Smooth muscle cell (in vitro differentiated cells): ENCODE results near the gene EPN1. TPM values are rescaled to one million over a fixed set of nuclear protein-coding genes. Genes with fewer than 3 reads are reported as not detected.
"Not testable (repeated sequence)": the region's sequence is repeated elsewhere in the genome, so short reads cannot be mapped to it uniquely, and the experiment has no call there.

Experiments used
- DNase-seq: peaks from one replicate; lab custom pipeline; 2025; ENCODE audit not compliant: unreplicated experiment; lab: John Stamatoyannopoulos, UW
- H2AFZ ChIP-seq: fragments of 200-600 bp; sonication (generic); 2 replicates; pipeline ENCODE4 v1.6.0; 2016; ENCODE audit warnings: antibody characterized with exemption, low read depth, mild to moderate bottlenecking
- H3F3A ChIP-seq: fragments of 200-600 bp; sonication (generic); 2 replicates; pipeline ENCODE4 v1.6.0; 2017; ENCODE audit warnings: antibody characterized with exemption, low read depth
- H3K27ac ChIP-seq: fragments of 200-600 bp; sonication (generic); 2 replicates; pipeline ENCODE4 v1.5.1; 2016; ENCODE audit warnings: low read depth, mild to moderate bottlenecking
- H3K27me3 ChIP-seq: fragments of 200-600 bp; sonication (generic); 2 replicates; pipeline ENCODE4 v1.6.1; 2016; ENCODE audit warnings: low read depth, mild to moderate bottlenecking
- H3K36me3 ChIP-seq: fragments of 200-600 bp; sonication (generic); 2 replicates; pipeline ENCODE4 v1.5.1; 2016; ENCODE audit warnings: low read depth
- H3K4me1 ChIP-seq: fragments of 200-600 bp; sonication (generic); 2 replicates; pipeline ENCODE4 v1.5.1; 2016; ENCODE audit warnings: low read depth
- H3K4me2 ChIP-seq: fragments of 200-600 bp; sonication (generic); 2 replicates; pipeline ENCODE4 v1.6.0; 2016; ENCODE audit warnings: mild to moderate bottlenecking
- H3K4me3 ChIP-seq: fragments of 200-600 bp; sonication (generic); 2 replicates; pipeline ENCODE4 v1.5.1; 2016; ENCODE audit warnings: mild to moderate bottlenecking
- H3K79me2 ChIP-seq: fragments of 200-600 bp; sonication (generic); 2 replicates; pipeline ENCODE4 v1.6.0; 2016; ENCODE audit warnings: low read depth, mild to moderate bottlenecking
- H3K9ac ChIP-seq: fragments of 200-600 bp; sonication (generic); 2 replicates; pipeline ENCODE4 v1.6.0; 2016; ENCODE audit warnings: low read depth
- H3K9me3 ChIP-seq: fragments of 200-600 bp; sonication (generic); replicated peaks from 2 replicates; pipeline ENCODE4 v1.5.1; 2016; ENCODE audit warnings: low read depth
- H4K20me1 ChIP-seq: fragments of 200-600 bp; sonication (generic); 2 replicates; pipeline ENCODE4 v1.6.0; 2016; ENCODE audit warnings: low read depth
- CTCF ChIP-seq: fragments of 200-600 bp; sonication (generic); IDR thresholded peaks from 2 replicates; pipeline ENCODE4 v1.5.1; 2017; ENCODE audit warnings: borderline replicate concordance, mild to moderate bottlenecking, antibody characterized with exemption; ENCODE audit not compliant: insufficient read depth, poor library complexity, severe bottlenecking
- WGBS: methylation state at CpG from one replicate; pipeline ENCODE4 v1.1.7; 2016; ENCODE audit warnings: low lambda C conversion rate; 5-methylcytosine and 5-hydroxymethylcytosine counted together
- polyA plus RNA-seq: library from polyadenylated mRNA; unstranded; fragments of >200 nt; fragmentation: Nextera tagmentation; extraction: Ambion mirVana; gene quantifications from 2 replicates; pipeline ENCODE4 v1.2.1, GENCODE V29; 2016
- total RNA-seq: library from RNA; depleted of rRNA; stranded (reverse); fragments of >200 nt; gene quantifications from 2 replicates; pipeline ENCODE4 v1.2.3, GENCODE V29; 2014

EPN1 gene
- total and polyA plus RNA-seq, 2 experiments from 2014 or later = 25.3 to 121 TPM

- no peak overlapping the region for H3K27ac ChIP-seq
- no peaks in the 10 kb centered on the region for H3K36me3 ChIP-seq
- H3K9me3 ChIP-seq = peaks cover 9% of the 10 kb centered on the region
- 54% methylated on average over 5 of the region's 5 CpGs for WGBS
- no peak overlapping the region for H2AFZ ChIP-seq
- H3K27me3 ChIP-seq = no peaks in the 10 kb centered on the region
- H3K4me3 ChIP-seq = no peak overlapping the region
- no peak overlapping the region for H3K4me2 ChIP-seq
- no peaks in the 10 kb centered on the region for H3F3A ChIP-seq
- no peaks in the 10 kb centered on the region for H3K4me1 ChIP-seq
- H4K20me1 ChIP-seq = no peaks in the 10 kb centered on the region
- H3K79me2 ChIP-seq = no peaks in the 10 kb centered on the region
- no peak for DNase-seq
- no peak for TF ChIP-seq CTCF
- H3K9ac ChIP-seq = no peak overlapping the region
Measured at GRCh38 chr19:55720214-55720746, 45.3 kb downstream of the EPN1 start.

GRCh38 chr19:55720801-55721200 is 45.8 kb downstream of the EPN1 start:
- TF ChIP-seq CTCF = no peak
- Histone ChIP-seq H3K4me1 (no peaks in the 10 kb centered on the region), H3K36me3 (no peaks in the 10 kb centered on the region), H3K4me3 (no peak overlapping the region), H3F3A (no peaks in the 10 kb centered on the region), H3K27me3 (no peaks in the 10 kb centered on the region), H4K20me1 (no peaks in the 10 kb centered on the region), H3K79me2 (no peaks in the 10 kb centered on the region), H2AFZ (no peak overlapping the region), H3K9me3 (peaks cover 9% of the 10 kb centered on the region), H3K27ac (no peak overlapping the region), H3K4me2 (no peak overlapping the region), H3K9ac (no peak overlapping the region)
- 66% methylated on average over 3 of the region's 3 CpGs for WGBS
- DNase-seq = no peak

GRCh38 chr19:55723491-55723890 is 48.5 kb downstream of the EPN1 start:
- 75% methylated on average over 8 of the region's 8 CpGs for WGBS
- H3K4me2 ChIP-seq = no peak overlapping the region
- no peaks in the 10 kb centered on the region for H3K36me3 ChIP-seq
- H3K9me3 ChIP-seq = peaks cover 9% of the 10 kb centered on the region
- H3K27me3 ChIP-seq = no peaks in the 10 kb centered on the region
- H2AFZ ChIP-seq = no peak overlapping the region
- H3K27ac ChIP-seq = no peak overlapping the region
- TF ChIP-seq CTCF = no peak
- no peak for DNase-seq
- H3K79me2 ChIP-seq = no peaks in the 10 kb centered on the region
- no peak overlapping the region for H3K4me3 ChIP-seq
- H3K9ac ChIP-seq = no peak overlapping the region
- H3K4me1 ChIP-seq = no peaks in the 10 kb centered on the region
- H3F3A ChIP-seq = no peaks in the 10 kb centered on the region
- H4K20me1 ChIP-seq = no peaks in the 10 kb centered on the region

GRCh38 chr19:55730378-55730777 is 55.4 kb downstream of the EPN1 start:
- H3K9ac ChIP-seq, H4K20me1 ChIP-seq: not testable (repeated sequence)

More at GRCh38 chr19:55730378-55730777, 55.4 kb downstream of the EPN1 start:
- H3K9me3 ChIP-seq, DNase-seq, H3K27me3 ChIP-seq, H2AFZ ChIP-seq, H3K27ac ChIP-seq, H3K4me2 ChIP-seq, H3K36me3 ChIP-seq, H3K4me1 ChIP-seq, H3F3A ChIP-seq, H3K4me3 ChIP-seq, H3K79me2 ChIP-seq: not testable (repeated sequence)
- 56% methylated on average over 2 of the region's 2 CpGs for WGBS
